ENCODE data around the gene MTHFD1L.
A peak's percentile ranks its signal among the peaks of the same experiment; 100 is the strongest.
"Not testable (repeated sequence)": the region's sequence is repeated elsewhere in the genome, so short reads cannot be mapped to it uniquely, and the experiment has no call there.

The MTHFD1L gene

DNA sequence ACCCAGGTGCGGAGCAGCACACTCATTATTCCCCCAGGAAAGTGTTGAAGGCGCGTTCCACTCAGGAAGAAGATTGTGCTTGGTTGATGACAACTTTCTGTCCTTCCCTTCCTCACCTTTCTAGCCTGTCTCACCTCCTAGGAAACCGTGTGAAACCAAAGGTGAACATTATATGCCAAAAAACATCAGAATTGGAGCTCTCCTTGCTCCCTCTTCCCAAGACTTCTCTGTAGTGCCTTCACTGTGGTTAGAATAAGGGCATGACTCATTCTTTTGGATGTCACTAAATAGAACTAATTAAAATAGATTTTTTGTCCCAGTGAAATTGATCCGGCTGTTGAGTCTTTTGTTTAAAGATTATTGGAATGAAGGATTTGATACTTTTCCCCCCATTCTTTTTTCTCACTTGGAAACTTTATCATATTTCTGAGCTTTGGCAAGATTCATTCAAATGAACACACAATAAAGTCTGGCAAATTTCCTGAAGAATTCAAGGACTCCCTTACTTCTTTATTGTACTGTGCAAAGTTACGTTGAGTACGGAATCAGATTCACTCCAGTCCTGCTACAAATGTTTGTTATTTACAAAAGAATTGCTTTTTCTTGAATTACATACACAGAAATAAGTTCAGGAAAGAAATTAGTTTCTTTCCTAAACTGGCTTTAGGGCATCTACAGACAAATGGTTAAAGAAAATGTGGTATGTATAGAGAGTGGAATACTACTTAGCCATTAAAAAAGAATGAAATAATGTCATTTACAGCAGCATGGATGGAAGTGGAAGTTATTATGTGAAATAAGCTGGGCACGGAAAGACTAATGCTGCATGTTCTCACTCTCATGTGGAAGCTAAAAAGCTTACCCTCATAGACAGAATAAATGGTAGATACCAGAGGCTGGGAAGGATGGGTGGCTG, 231.4 kb downstream of the MTHFD1L start:
- DNase-seq (ENCODE audit: low spot score), result no peak

DNA sequence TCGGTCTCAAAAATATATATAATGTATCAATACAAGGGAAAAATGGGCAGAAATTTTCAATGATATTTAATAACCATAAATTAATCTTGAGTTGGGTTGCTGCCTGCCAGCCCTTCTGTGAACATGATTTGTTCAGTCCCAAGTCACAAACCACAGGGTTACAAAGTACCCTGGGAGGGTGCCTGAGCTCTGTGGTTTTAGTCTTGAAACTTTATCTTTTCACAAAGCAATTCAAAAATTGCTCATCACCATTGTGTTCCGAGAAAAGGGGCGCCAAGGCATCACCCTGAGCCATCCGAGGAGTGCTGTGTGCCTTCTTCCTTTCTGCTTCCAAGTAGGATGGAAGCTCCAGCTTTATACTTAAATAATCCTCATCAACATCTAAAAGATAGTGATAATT, 232.7 kb downstream of the MTHFD1L start:
- DNase-seq (ENCODE audit: low spot score), result peak; percentile 82

DNA sequence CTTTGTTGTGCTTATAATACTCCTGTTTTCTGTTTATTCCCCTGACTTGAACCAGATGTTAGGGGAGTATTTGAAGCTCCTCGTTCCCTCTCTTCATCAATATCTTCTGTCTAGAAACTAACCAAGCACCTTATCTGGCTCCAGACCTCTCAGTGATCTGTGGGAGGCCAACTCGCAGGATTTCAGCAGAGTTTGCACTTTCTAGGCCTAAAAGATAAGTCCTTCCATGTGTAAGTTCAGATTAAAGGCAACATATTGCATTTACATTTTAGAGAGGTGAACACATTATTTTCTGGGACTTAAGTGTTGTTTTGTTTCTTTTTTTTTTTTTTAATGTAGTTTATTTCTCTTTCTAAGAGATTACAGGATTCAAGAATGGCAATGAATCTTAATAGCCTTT, 234.8 kb downstream of the MTHFD1L start:
- no peak for DNase-seq (ENCODE audit: low spot score)

DNA sequence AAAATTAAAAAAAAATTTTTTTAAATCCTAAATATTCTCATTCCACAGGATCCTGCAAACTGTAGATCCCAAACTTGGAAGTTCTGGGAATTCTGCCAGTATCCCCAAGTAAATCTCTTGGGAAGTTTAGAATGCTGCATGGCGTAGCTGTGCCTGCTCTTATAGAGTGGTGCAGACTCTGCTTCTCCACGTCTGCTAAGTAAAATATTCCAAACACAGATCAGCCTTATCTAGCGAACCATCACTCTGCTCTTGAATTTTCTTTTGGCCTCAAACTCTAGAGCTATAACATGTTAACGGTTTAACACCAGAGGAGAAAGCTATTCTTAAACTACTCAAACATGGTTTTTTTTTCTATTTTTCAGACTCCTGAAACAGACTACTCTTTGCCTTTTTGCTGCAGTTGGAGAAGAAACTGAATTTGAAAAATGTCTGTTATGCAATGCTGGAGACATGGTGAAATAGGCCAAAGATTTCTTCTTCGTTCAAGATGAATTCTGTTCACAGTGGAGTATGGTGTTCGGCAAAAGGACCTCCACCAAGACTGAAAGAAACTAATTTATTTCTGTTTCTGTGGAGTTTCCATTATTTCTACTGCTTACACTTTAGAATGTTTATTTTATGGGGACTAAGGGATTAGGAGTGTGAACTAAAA, 235.8 kb downstream of the MTHFD1L start:
- DNase-seq (ENCODE audit: low spot score), result no peak

DNA sequence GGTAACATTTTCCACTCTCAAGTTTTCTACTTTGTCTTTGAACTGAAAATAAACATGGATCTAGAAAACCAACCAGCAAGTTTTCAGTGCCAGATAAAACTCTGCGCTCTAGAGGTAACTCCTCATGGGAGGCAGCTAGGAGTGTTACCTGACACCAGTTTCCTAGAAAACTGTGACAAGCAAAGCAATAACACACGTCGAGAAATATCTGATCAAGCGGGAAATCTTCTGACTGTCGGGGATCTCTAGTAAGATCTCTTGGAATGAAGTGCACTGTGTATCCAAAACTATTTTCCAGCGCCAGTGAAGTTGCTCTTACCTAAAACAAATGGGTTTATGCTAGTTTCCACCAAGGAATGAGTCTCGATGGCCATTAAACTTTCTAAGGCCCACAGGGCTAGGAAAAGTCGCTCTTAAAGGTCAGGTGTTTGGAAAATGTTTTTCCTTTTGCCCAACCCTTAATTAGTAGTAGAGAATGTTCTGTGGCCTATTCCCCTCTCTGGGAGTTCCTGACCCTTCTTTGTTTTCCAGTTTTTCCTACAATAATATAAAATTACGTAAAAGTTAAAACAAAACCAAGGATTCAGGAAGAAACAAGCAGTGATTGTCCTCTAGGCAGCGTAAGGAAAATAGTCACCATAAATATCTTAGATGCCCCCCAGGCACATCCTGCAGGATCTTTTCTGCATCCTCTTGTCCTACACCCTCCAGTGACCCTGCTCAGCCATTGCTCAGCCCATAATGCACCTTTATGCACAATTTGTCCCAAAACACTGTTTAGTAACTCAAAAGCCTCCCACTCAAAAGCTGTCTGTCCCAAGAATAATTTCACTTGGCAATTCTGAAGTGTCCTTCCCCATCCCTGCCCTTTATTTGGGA, 236.6 kb downstream of the MTHFD1L start:
- no peak for DNase-seq (ENCODE audit: low spot score)

DNA sequence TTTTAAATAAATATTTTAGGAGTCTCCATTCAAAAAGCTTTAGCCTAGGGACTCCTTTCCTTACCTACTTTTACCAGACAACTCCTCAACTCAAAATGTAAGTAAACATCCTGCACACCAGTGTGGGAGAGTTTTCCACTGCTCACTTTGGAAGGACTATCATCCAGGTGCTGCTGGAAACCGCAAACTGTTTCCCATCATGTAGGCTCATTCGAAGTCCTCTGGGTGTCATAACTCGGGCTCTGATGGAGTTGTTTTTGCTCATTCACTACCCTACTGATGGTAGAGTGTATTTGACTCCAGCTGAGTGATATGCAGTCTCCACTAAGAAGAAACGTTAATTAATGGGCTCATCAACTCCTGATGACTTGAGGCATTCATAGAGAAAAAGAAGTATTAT, 237.8 kb downstream of the MTHFD1L start:
- DNase-seq (ENCODE audit: low spot score), result no peak

DNA sequence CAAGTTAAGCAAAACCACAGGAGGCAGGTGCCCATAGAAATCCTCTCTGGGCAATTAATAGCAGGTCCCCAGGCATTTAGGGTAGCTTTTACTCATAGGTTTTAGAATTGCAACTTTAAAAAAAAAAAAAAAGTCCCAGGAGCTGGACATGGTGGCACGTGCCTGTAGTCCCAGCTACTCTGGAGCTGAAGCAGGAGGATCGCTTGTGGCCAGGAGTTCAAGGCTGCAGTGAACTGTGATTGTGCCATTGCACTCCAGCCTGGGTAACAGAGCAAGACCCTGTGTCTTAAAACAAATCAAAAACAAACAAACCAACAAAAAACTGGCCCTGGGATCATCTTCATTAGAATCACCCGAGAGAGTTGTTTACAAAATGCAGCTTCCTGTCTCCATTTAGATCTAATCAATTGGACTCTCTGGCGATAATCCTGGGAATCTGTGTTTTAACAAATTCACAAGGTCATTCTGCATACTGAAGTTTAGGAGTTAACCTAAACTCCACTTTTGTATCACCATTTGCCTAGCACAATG, 242.5 kb downstream of the MTHFD1L start:
- no peak for DNase-seq (ENCODE audit: low spot score)

DNA sequence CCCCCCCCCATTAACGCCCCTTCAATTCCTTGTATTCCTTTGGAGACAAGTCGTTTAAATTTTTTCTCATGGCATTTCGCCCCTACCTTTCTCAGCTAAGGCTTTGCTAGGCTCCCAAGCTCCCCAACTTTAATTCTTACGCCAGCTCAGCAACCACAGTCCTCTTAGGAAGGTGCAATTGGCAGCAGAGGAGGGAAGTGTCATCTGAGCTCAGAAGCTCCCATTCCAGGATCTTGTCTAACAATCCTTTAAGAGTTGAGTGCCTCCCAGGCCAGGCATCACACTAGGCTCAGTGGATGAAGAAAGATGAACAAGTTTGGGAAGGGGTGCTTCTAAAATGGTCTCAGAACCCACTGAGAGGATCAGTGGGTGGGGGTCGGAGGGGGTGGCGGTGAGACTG, 243.0 kb downstream of the MTHFD1L start:
- DNase-seq (ENCODE audit: low spot score), result no peak

DNA sequence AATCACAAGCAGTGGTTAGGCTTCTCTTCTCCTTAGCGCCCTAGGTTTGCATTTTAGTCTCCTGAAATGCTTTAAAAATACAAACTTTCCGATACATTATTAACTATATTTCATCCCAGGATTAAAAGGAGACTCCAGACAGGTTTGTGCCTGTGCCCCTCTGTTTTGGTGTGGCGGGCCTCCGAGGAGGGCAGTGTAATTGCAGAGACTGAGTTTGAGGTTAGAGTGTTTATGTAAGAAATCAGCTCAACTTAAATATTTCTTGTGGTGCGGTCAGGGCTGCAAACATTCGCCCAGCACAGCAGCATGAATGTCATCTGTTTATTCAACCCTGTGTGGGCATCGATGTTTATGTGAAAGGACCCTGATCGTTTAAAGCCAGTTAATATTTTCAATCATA, 243.9 kb downstream of the MTHFD1L start:
- no peak for DNase-seq (ENCODE audit: low spot score)

DNA sequence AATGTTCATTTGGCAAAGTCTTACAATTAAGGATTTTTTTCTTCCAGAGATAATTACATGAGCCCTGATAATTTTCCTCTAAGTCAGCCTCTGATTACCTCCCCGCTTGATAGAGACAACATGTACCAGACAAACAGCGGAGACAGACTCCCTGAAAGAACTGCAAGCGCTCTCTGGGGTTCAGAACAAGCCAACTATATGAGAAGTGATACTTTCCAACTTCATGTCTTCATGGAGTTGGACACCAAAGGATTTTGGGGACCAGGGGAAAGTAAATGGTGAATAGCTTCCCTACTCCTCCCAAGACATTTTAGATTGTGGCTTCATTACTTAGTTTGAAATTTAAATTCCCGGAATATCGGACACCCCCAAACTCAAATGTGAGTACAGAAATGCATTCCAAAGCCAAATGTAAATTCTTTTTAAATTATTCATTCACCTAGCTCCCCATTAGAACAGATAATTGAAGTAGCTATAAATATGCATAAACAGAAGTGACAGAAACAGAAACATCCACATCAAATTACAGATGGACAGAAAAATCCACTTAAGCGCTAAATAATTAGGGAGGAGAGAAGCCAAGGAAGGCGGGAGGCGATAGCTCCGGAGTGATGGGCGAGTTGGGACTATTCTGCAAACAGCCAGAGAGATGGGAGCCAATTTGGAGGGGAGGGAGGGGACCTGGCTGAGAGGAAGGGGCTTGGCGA, 244.5 kb downstream of the MTHFD1L start:
- no peak for DNase-seq (ENCODE audit: low spot score)

DNA sequence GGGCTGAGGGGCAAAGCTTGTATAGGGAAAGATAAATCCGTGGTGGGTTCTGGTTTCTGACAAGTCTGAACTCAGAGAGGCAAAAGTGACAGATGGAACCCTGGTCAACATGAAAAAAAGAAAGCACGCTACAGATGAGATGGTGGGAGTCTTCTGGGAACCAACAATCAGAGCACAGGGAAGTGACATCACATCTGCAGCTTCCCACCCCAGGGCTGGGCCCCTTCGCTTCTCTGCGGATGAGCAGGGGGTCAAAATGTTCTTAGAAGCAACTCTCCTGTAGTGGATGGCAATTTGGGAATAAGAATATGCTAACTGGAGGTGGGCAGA, 245.0 kb downstream of the MTHFD1L start:
- no peak for DNase-seq (ENCODE audit: low spot score)

DNA sequence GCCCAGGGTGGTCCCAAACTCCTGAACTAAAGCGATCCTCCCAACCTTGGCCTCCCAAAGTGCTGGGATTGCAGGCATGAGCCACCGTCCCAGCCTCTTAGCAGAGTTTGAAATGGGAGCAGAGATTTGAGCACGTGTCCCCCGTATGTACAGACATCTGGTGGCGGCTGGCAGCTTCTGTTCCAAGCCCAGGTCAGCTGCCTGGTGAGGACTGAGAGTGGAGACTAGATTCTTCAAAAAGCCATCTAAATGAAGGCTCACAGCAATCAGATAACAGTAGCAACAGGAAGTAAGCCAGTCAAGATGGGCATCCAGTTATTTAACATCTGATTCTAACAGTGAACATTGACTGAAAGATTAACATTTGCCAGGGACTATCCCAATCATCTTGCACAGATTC, 246.2 kb downstream of the MTHFD1L start:
- no peak for DNase-seq (ENCODE audit: low spot score)

DNA sequence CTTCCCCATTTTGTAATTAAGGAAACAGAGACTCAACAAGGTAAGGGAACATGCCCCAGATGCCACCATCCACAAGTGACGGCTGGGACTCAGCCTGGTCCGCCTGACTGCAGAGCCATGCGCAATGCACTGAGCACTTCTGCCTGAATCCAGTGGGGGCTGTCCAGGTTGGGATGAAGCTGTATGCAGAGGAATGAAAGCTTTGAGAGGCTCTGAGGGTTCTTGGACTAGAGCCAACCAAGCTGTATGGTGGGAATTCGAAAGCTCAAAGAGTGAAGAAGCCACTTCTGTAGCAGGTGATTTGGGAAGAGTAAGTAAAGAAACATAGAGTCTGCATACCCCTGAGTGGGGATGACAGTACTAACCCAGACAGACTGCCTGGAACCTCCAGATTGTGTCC, 246.6 kb downstream of the MTHFD1L start:
- DNase-seq (ENCODE audit: low spot score), result no peak

DNA sequence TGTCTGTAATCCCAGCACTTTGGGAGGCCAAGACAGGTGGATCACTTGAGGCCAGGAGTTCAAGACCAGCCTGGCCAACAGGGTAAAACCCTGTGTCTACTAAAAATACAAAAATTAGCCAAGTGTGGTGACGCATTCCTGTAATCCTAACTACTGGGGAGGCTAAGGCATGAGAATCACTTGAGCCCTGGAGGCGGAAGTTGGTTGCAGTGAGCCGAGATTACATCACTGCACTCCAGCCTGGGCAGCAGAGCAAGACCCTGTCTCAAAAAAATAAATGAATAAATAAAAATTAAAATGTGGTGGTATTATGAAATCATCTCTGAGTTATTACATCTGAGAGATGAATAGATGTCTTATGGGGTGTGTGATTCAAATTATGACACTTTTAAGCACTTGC, 247.4 kb downstream of the MTHFD1L start:
- DNase-seq (ENCODE audit: low spot score), result not testable (repeated sequence)

DNA sequence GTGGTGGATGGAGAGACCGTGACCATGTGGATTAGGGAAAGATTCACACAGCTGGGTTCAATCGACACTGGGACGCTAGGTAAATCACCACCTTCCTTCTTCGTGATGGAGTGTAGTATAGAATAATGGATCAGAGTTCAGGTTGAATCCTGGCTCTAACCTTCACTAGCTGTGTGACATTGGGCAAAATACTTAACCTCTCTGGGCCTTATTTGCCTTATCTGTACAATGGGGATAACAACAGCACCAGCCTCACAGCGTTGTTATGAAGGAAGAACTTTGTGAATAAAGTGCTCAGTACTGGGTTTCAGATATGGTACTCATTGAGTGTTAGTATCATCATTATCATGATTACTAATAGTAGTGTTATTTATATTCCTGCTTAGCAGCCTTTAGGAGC, 248.1 kb downstream of the MTHFD1L start:
- no peak for DNase-seq (ENCODE audit: low spot score)

DNA sequence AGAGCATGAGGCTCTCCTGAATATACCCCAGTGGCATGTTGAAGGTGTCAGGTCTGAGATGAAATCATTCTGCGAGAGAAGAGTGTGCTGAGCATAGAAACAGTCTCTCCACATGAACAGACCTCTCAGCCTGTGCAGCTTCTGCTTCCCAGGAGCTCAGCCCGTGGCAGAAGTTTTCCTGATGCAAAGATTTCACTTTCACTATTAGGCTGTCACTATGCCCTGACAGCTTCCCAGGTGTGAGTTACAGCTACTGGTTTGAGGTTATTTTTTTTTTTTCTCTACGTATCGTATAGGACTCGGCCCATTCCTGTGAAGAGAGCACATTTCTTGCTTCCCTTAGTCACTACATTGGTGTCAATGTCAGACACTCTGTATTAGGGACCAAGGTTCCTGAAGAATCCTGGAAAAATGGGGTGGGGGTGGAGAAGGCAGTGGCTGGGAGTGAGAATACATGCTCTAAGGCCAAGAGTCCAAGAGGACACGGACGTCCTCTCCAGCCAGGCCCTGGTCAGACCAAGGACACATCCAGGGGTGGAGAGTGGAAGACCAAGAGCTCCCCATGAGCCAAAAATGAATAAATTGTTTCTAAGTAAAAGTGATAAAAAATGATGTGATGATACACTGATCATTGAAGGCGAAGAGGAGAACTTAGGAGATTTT, 253.1 kb downstream of the MTHFD1L start:
- no peak for DNase-seq (ENCODE audit: low spot score)

DNA sequence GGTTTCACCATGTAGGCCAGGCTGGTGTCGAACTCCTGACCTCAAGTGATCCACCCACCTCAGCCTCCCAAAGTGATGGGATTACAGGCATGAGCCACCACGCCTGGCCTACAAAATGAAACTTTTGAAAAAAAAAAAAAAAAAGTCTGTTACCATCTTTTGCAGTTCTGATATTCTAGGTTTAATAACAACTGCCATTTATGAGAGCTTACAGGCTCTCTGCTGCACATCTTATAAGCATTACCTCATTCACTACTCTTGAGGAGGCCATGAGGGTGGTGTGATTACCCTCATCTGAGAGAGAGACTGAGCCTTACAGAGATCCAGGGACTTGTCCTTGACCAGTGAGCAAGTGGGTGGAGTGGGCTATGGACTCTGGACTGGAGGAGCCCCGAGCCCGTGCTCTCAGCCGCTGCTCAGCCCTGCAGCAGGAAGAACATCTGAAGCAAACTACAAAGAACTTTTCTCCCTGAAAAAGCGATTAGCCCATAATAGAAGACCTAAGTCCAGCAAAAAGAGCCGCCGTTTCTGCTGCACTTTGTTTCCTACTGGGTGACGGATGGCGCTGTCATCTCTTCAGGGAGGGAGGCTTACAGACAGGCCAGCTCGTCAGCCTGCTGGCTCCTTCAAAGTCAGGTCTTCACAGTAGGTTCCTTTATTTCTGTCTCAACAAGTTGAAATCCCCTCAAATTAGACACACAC, 254.5 kb downstream of the MTHFD1L start:
- DNase-seq (ENCODE audit: low spot score), result no peak

DNA sequence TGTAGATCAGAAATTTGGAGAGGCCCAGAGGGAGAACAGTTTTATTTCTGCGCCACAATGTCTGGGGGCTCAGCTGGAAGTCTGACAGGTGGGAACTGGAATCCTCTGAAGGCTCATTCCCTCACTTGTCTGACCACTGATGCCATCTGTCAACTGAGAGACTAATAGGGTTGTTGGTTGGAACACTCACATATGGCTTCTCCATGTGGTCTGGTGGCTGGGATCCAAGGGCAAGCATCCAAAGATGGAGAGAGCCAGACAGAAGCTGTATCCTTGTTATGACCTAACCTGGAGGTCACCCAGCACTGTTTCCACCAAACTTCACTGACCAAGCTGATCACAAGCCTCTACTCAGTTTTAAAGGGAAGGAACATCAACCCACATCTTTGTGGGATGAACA, 256.4 kb downstream of the MTHFD1L start:
- no peak for DNase-seq (ENCODE audit: low spot score)

DNA sequence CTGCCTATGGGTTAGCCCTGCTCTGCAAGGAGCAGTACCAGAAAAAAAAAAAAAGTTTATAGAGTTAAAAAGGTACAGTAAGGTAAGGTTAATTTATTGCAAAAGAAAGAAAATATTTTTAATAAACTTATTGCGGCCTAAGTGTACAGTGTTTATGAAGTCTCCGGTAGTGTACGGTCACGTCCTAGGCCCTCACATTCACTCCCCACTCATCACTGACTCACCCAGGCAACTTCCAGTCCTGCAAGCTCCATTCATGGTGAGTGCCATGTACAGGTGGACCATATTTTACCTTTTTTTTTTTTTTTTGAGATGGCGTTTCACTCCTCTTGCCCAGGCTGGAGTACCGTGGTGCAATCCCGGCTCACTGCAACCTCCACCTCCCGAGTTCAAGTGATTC, 258.1 kb downstream of the MTHFD1L start:
- not testable (repeated sequence) for DNase-seq (ENCODE audit: low spot score)

DNA sequence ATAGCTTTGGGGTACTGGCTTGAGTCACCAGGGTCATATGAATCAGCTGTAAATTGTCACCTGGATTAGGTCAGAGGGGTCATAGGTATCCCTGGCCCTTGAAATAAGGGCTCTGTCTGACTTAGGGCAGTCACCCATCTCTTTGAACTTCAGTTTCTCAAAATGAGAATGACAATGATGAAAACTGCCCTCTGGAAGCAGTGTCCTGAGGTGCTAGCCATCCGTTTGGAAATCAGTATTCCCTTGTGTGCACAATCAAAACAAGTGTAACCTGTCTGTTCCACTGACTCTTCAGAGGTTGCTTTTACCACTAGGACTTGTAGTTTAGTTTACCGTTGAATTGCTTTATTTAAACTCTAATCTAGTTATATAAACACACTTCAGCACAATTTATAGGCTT, 259.7 kb downstream of the MTHFD1L start:
- not testable (repeated sequence) for DNase-seq (ENCODE audit: low spot score)
